ENCODE measurements around the gene NOL9. TPM values are rescaled to one million over a fixed set of nuclear protein-coding genes. Genes with fewer than 3 reads are reported as not detected.

NOL9 gene
- total RNA-seq, 1 experiment from 2014 or later, result 49.2 TPM

GRCh38 chr1:6596351-6596750 lies 42.0 kb upstream of the NOL9 start:
- BruUV-seq (replicated peaks), result no TSS peak
- Mint-ChIP-seq H3K27me3 (ENCODE audit: insufficient read depth, unreplicated experiment) (no peaks in the 10 kb centered on the region), H3K36me3 (ENCODE audit: insufficient read depth, unreplicated experiment) (peaks cover 82% of the 10 kb centered on the region), H3K27ac (ENCODE audit: low read depth, unreplicated experiment) (no peak overlapping the region), H3K9me3 (ENCODE audit: unreplicated experiment) (no peaks in the 10 kb centered on the region), H3K4me3 (ENCODE audit: unreplicated experiment) (no peak overlapping the region), H3K4me1 (ENCODE audit: insufficient read depth, unreplicated experiment) (peaks cover 17% of the 10 kb centered on the region)
- CTCF ChIA-PET, result interaction anchor here (0.5 kb wide), 1 partner anchor 9 kb away, joined by 3 read pairs; no protein-coding TSS in a partner anchor
- DNase-seq (ENCODE audit: unreplicated experiment), result no peak
- intact Hi-C loops (cut with micrococcal nuclease), result no loop called here
- TF ChIP-seq CTCF (IDR thresholded peaks at IDR 0.05; ENCODE audit: unreplicated experiment), result no peak
- POLR2A ChIA-PET, result no interaction called here

GRCh38 chr1:6594977-6595740 lies 40.8 kb upstream of the NOL9 start:
- no peaks in the 10 kb centered on the region for H3K9me3 Mint-ChIP-seq (ENCODE audit: unreplicated experiment)
- BruUV-seq (replicated peaks), result no TSS peak
- no peak overlapping the region for H3K27ac Mint-ChIP-seq (ENCODE audit: low read depth, unreplicated experiment)
- no peak for DNase-seq (ENCODE audit: unreplicated experiment)
- intact Hi-C loops (cut with micrococcal nuclease), result no loop called here
- H3K4me1 Mint-ChIP-seq (ENCODE audit: insufficient read depth, unreplicated experiment), result peaks cover 14% of the 10 kb centered on the region
- no peak for TF ChIP-seq CTCF (IDR thresholded peaks at IDR 0.05; ENCODE audit: unreplicated experiment)
- POLR2A ChIA-PET, result interaction anchor here (0.6 kb wide), 1 partner anchor 1188 kb away, joined by 3 read pairs; no protein-coding TSS in a partner anchor
- peaks cover 84% of the 10 kb centered on the region for H3K36me3 Mint-ChIP-seq (ENCODE audit: insufficient read depth, unreplicated experiment)
- CTCF ChIA-PET, result no interaction called here
- no peaks in the 10 kb centered on the region for H3K27me3 Mint-ChIP-seq (ENCODE audit: insufficient read depth, unreplicated experiment)
- no peak overlapping the region for H3K4me3 Mint-ChIP-seq (ENCODE audit: unreplicated experiment)

GRCh38 chr1:6593810-6594209 lies 39.5 kb upstream of the NOL9 start:
- POLR2A ChIA-PET, result interaction anchor here (1.6 kb wide), 1 partner anchor 14 kb away, joined by 4 read pairs; the partner anchor contains the start of gene ZBTB48
- H3K4me3 Mint-ChIP-seq (ENCODE audit: unreplicated experiment), result no peak overlapping the region
- no peak for DNase-seq (ENCODE audit: unreplicated experiment)
- no TSS peak for BruUV-seq (replicated peaks)
- H3K4me1 Mint-ChIP-seq (ENCODE audit: insufficient read depth, unreplicated experiment), result peaks cover 4% of the 10 kb centered on the region
- no peaks in the 10 kb centered on the region for H3K27me3 Mint-ChIP-seq (ENCODE audit: insufficient read depth, unreplicated experiment)
- CTCF ChIA-PET, result interaction anchor here (1.2 kb wide), 1 partner anchor 53 kb away, joined by 4 read pairs; no protein-coding TSS in a partner anchor
- no peak overlapping the region for H3K27ac Mint-ChIP-seq (ENCODE audit: low read depth, unreplicated experiment)
- intact Hi-C loops (cut with micrococcal nuclease), result no loop called here
- no peaks in the 10 kb centered on the region for H3K9me3 Mint-ChIP-seq (ENCODE audit: unreplicated experiment)
- H3K36me3 Mint-ChIP-seq (ENCODE audit: insufficient read depth, unreplicated experiment), result peaks cover 87% of the 10 kb centered on the region
- no peak for TF ChIP-seq CTCF (IDR thresholded peaks at IDR 0.05; ENCODE audit: unreplicated experiment)

GRCh38 chr1:6592865-6593593 lies 38.7 kb upstream of the NOL9 start:
- Mint-ChIP-seq H3K4me3 (ENCODE audit: unreplicated experiment) (no peak overlapping the region), H3K27me3 (ENCODE audit: insufficient read depth, unreplicated experiment) (no peaks in the 10 kb centered on the region), H3K9me3 (ENCODE audit: unreplicated experiment) (no peaks in the 10 kb centered on the region), H3K27ac (ENCODE audit: low read depth, unreplicated experiment) (no peak overlapping the region), H3K36me3 (ENCODE audit: insufficient read depth, unreplicated experiment) (peaks cover 87% of the 10 kb centered on the region), H3K4me1 (ENCODE audit: insufficient read depth, unreplicated experiment) (peaks cover 4% of the 10 kb centered on the region)
- no peak for TF ChIP-seq CTCF (IDR thresholded peaks at IDR 0.05; ENCODE audit: unreplicated experiment)
- ChIA-PET POLR2A (interaction anchor here (1.6 kb wide), 1 partner anchor 13 kb away, joined by 4 read pairs; the partner anchor contains the start of gene ZBTB48), CTCF (no interaction called here)
- BruUV-seq (replicated peaks), result no TSS peak
- intact Hi-C loops (cut with micrococcal nuclease), result no loop called here
- no peak for DNase-seq (ENCODE audit: unreplicated experiment)
